H9 (cell line): ENCODE data around the gene CRACDL. TPM values are rescaled to one million over a fixed set of nuclear protein-coding genes. Genes with fewer than 3 reads are reported as not detected.

Experiments used
- DNase-seq: peaks from one replicate; pipeline ENCODE4 v3.0.0-alpha.2; 2017
- H2AFZ ChIP-seq: one replicate; pipeline ENCODE4 v1.6.1; 2013; ENCODE audit warnings: mild to moderate bottlenecking, low read length, control low read depth, moderate library complexity
- H2AK5ac ChIP-seq: 2 replicates; pipeline ENCODE4 v1.6.1; 2013; ENCODE audit warnings: low read length, control low read depth, mixed read lengths; ENCODE audit not compliant: insufficient read length
- H2BK120ac ChIP-seq: one replicate; pipeline ENCODE4 v1.6.1; 2013; ENCODE audit warnings: low read depth, mild to moderate bottlenecking, low read length, control low read depth, inconsistent platforms; ENCODE audit not compliant: poor library complexity, severe bottlenecking
- H2BK12ac ChIP-seq: 2 replicates; pipeline ENCODE4 v1.6.1; 2013; ENCODE audit warnings: low read length, control low read depth, mixed read lengths, low read depth; ENCODE audit not compliant: insufficient read length
- H2BK15ac ChIP-seq: 2 replicates; pipeline ENCODE4 v1.6.1; 2013; ENCODE audit warnings: low read depth, low read length, control low read depth
- H2BK20ac ChIP-seq: one replicate; pipeline ENCODE4 v1.6.1; 2013; ENCODE audit warnings: low read depth, mild to moderate bottlenecking, low read length, control low read depth, inconsistent platforms; ENCODE audit not compliant: poor library complexity, severe bottlenecking
- H2BK5ac ChIP-seq: 2 replicates; pipeline ENCODE4 v1.6.1; 2013; ENCODE audit warnings: low read length, control low read depth, mixed read lengths; ENCODE audit not compliant: insufficient read length
- H3K14ac ChIP-seq: 2 replicates; pipeline ENCODE4 v1.6.1; 2013; ENCODE audit warnings: low read length, control low read depth; ENCODE audit not compliant: insufficient read depth
- H3K18ac ChIP-seq: 2 replicates; pipeline ENCODE4 v1.6.1; 2013; ENCODE audit warnings: low read depth, mild to moderate bottlenecking, mixed read lengths, low read length, control low read depth; ENCODE audit not compliant: insufficient read length
- H3K23ac ChIP-seq: 2 replicates; pipeline ENCODE4 v1.6.1; 2013; ENCODE audit warnings: low read length, control low read depth, mixed read lengths, low read depth; ENCODE audit not compliant: insufficient read length
- H3K23me2 ChIP-seq: 2 replicates; pipeline ENCODE4 v1.6.1; 2013; ENCODE audit warnings: low read depth, mild to moderate bottlenecking, mixed read lengths, low read length, control low read depth; ENCODE audit not compliant: insufficient read length, poor library complexity, severe bottlenecking
- H3K27ac ChIP-seq: 2 replicates; pipeline ENCODE4 v1.5.1; 2013; ENCODE audit warnings: low read length, control low read depth, mixed read lengths, low read depth; ENCODE audit not compliant: insufficient read length
- H3K27me3 ChIP-seq: 2 replicates; pipeline ENCODE4 v1.6.1; 2013; ENCODE audit warnings: low read length, control low read depth, inconsistent platforms; ENCODE audit not compliant: insufficient read depth
- H3K4ac ChIP-seq: 2 replicates; pipeline ENCODE4 v1.6.1; 2013; ENCODE audit warnings: low read depth, mild to moderate bottlenecking, control low read depth, inconsistent platforms, low read length, moderate library complexity
- H3K4me1 ChIP-seq: 2 replicates; pipeline ENCODE4 v1.6.1; 2013; ENCODE audit warnings: low read length, control low read depth, inconsistent platforms; ENCODE audit not compliant: insufficient read depth
- H3K4me2 ChIP-seq: 2 replicates; pipeline ENCODE4 v1.6.1; 2013; ENCODE audit warnings: low read length, control low read depth, mixed read lengths; ENCODE audit not compliant: insufficient read length, insufficient read depth
- H3K56ac ChIP-seq: 2 replicates; pipeline ENCODE4 v1.6.1; 2013; ENCODE audit warnings: low read depth, mild to moderate bottlenecking, mixed read lengths, low read length, control low read depth; ENCODE audit not compliant: insufficient read length
- H3K79me1 ChIP-seq: 2 replicates; pipeline ENCODE4 v1.6.1; 2013; ENCODE audit warnings: low read depth, mild to moderate bottlenecking, moderate library complexity, low read length, control low read depth, inconsistent platforms; ENCODE audit not compliant: insufficient read depth, poor library complexity, severe bottlenecking
- H3K79me2 ChIP-seq: 2 replicates; pipeline ENCODE4 v1.6.1; 2013; ENCODE audit warnings: low read length, control low read depth, inconsistent platforms; ENCODE audit not compliant: insufficient read depth
- H3K9ac ChIP-seq: 2 replicates; pipeline ENCODE4 v1.6.1; 2013; ENCODE audit warnings: low read length, control low read depth, mixed read lengths; ENCODE audit not compliant: insufficient read length; ENCODE audit errors: extremely low read depth
- H3K9me3 ChIP-seq: one replicate; pipeline ENCODE4 v1.6.1; 2013; ENCODE audit warnings: low read depth, low read length, inconsistent platforms; ENCODE audit not compliant: control insufficient read depth
- H3T11ph ChIP-seq: one replicate; pipeline ENCODE4 v1.6.1; 2013; ENCODE audit warnings: mild to moderate bottlenecking, low read length, control low read depth, inconsistent platforms
- H4K20me1 ChIP-seq: one replicate; pipeline ENCODE4 v1.6.1; 2013; ENCODE audit not compliant: control insufficient read depth, insufficient read length, insufficient read depth
- H4K5ac ChIP-seq: 2 replicates; pipeline ENCODE4 v1.6.1; 2013; ENCODE audit warnings: low read depth, mild to moderate bottlenecking, mixed read lengths, low read length, control low read depth; ENCODE audit not compliant: insufficient read length
- H4K8ac ChIP-seq: replicated peaks from 2 replicates; pipeline ENCODE4 v1.6.1; 2013; ENCODE audit warnings: low read length, control low read depth, mixed read lengths, low read depth; ENCODE audit not compliant: insufficient read length
- H4K91ac ChIP-seq: 2 replicates; pipeline ENCODE4 v1.6.1; 2013; ENCODE audit warnings: low read depth, mild to moderate bottlenecking, moderate library complexity, mixed read lengths, low read length, control low read depth; ENCODE audit not compliant: insufficient read length
- H3K27ac Mint-ChIP-seq, 3 experiments: 2 replicates in 2 of 3; 3 replicates in 1 of 3; pipeline ENCODE4 v1.8.0; 2020 to 2021; ENCODE audit warnings: mixed read lengths in 3 of 3, mild to moderate bottlenecking in 1 of 3, moderate library complexity in 1 of 3
- H3K27me3 Mint-ChIP-seq: 2 replicates; pipeline ENCODE4 v1.8.0; 2021; ENCODE audit warnings: low read depth, mild to moderate bottlenecking, moderate library complexity, mixed read lengths
- H3K36me3 Mint-ChIP-seq, 3 experiments: 2 replicates in 2 of 3; 3 replicates in 1 of 3; pipeline ENCODE4 v1.8.0; 2020 to 2021; ENCODE audit warnings: low read depth in 3 of 3, mixed read lengths in 3 of 3; ENCODE audit not compliant: insufficient read depth in 1 of 3
- H3K4me1 Mint-ChIP-seq, 2 experiments: 2 replicates each; pipeline ENCODE4 v1.8.0; 2020; ENCODE audit warnings: mixed read lengths in 2 of 2
- H3K4me3 Mint-ChIP-seq, 2 experiments: 2 replicates in 1 of 2; 3 replicates in 1 of 2; pipeline ENCODE4 v1.8.0; 2020 to 2021; ENCODE audit warnings: mild to moderate bottlenecking in 2 of 2, mixed read lengths in 2 of 2, moderate library complexity in 1 of 2
- H3K9me3 Mint-ChIP-seq, 2 experiments: 2 replicates in 1 of 2; 3 replicates in 1 of 2; pipeline ENCODE4 v1.8.0; 2020; ENCODE audit warnings: mild to moderate bottlenecking in 2 of 2, mixed read lengths in 2 of 2, moderate library complexity in 1 of 2
- CTCF ChIP-seq: fragments of 200-600 bp; sonication (generic); conservative IDR thresholded peaks from 3 replicates; pipeline ENCODE4 v1.8.0; 2021; ENCODE audit warnings: antibody characterized with exemption, mild to moderate bottlenecking
- WGBS: extraction: QIAGEN DNeasy Blood & Tissue Kit; methylation state at CpG from one replicate; pipeline ENCODE4 v1.1.7; 2013; ENCODE audit warnings: missing lambda C conversion rate, low lambda C conversion rate, mixed read lengths; ENCODE audit not compliant: insufficient read length; ENCODE audit errors: extremely low coverage; 5-methylcytosine and 5-hydroxymethylcytosine counted together
- total RNA-seq: library from RNA; stranded (reverse); gene quantifications from 2 replicates; pipeline ENCODE4 v1.2.1, GENCODE V29; 2021

CRACDL gene
- total RNA-seq, 1 experiment from 2014 or later: 0.48 TPM

DNA sequence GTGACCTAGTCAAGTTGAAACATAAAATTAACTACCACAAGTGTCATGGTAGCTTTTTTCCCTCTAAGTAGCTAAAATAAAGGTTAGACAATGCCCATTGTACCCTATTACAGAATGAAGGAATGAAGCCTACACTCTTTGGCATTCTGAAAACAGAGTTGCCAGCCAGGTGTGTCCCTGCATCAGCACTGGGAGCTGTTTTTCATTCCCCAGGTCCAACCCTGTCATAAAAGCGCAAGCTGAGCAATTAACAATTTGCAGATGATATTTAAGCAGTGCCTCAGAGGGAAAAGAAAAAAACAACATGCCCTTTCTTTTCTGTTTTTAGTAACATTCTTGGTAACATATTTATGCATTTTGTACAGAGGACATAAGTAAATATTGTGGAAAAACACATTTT is 158.3 kb downstream of the CRACDL start:
- no peak for TF ChIP-seq CTCF
- Histone ChIP-seq H3K4ac (no peak overlapping the region), H3K18ac (no peak overlapping the region), H2AK5ac (no peak overlapping the region), H3K27ac (no peak overlapping the region), H3K4me2 (no peak overlapping the region), H3T11ph (no peak overlapping the region), H2AFZ (no peak overlapping the region), H3K4me1 (peaks cover 2% of the 10 kb centered on the region; the same call in 1 of the 2 replicates), H3K79me2 (no peaks in the 10 kb centered on the region), H3K14ac (no peak overlapping the region), H3K27me3 (no peaks in the 10 kb centered on the region), H3K79me1 (no peaks in the 10 kb centered on the region), H2BK20ac (no peak overlapping the region), H3K9ac (no peak overlapping the region), H4K20me1 (no peaks in the 10 kb centered on the region), H4K8ac (no peak overlapping the region), H4K91ac (no peak overlapping the region), H2BK12ac (no peak overlapping the region), H3K56ac (no peak overlapping the region), H2BK15ac (no peak overlapping the region), H2BK120ac (no peak overlapping the region), H2BK5ac (no peak overlapping the region), H4K5ac (no peak overlapping the region), H3K23ac (no peak overlapping the region), H3K23me2 (no peaks in the 10 kb centered on the region), H3K9me3 (no peaks in the 10 kb centered on the region)
- Mint-ChIP-seq H3K4me3 (no peak overlapping the region), H3K27ac (no peak overlapping the region), H3K9me3 (peaks cover 17 to 18% of the 10 kb centered on the region in 2 experiments), H3K36me3 (peaks cover 0 to 15% (median 1%) of the 10 kb centered on the region in 3 experiments; a peak in 4 of 7 replicates), H3K4me1 (peaks cover 19 to 38% of the 10 kb centered on the region in 2 experiments), H3K27me3 (peaks cover 6% of the 10 kb centered on the region; the same call in 1 of the 2 replicates)
- DNase-seq: no peak
- WGBS: no CpG with 5 or more reads among the region's 1 CpG
